Measurements from ENCODE around the gene PCDHA3.
"Not testable (repeated sequence)": the region's sequence is repeated elsewhere in the genome, so short reads cannot be mapped to it uniquely, and the experiment has no call there.

PCDHA3 gene

GRCh38 chr5:140821375-140822280 is 20.8 kb downstream of the PCDHA3 start, which contains the start of gene PCDHA5:
PCDHA5 (plus strand) TSS chr5:140821613.
- DNase-seq, result peak; percentile 27

DNA sequence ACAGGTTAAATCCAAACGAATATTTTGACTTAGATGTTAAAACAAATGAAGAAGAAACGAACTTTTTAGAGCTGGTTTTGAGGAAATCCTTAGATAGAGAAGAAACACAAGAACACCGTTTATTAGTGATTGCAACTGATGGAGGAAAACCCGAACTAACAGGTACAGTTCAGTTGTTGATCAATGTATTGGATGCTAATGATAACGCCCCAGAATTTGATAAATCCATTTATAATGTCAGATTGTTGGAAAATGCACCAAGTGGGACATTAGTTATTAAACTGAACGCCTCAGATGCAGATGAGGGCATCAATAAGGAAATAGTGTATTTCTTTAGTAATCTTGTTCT is 21.4 kb downstream of the PCDHA3 start:
- no peak for DNase-seq

DNA sequence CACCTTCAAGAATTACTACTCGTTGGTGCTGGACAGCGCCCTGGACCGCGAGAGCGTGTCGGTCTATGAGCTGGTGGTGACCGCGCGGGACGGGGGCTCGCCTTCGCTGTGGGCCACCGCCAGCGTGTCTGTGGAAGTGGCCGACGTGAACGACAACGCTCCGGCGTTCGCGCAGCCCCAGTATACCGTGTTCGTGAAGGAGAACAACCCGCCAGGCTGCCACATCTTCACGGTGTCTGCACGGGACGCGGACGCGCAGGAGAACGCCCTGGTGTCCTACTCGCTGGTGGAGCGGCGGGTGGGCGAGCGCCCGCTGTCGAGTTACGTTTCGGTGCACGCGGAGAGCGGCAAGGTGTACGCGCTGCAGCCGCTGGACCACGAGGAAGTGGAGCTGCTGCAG is 22.1 kb downstream of the PCDHA3 start:
- DNase-seq, result not testable (repeated sequence)

DNA sequence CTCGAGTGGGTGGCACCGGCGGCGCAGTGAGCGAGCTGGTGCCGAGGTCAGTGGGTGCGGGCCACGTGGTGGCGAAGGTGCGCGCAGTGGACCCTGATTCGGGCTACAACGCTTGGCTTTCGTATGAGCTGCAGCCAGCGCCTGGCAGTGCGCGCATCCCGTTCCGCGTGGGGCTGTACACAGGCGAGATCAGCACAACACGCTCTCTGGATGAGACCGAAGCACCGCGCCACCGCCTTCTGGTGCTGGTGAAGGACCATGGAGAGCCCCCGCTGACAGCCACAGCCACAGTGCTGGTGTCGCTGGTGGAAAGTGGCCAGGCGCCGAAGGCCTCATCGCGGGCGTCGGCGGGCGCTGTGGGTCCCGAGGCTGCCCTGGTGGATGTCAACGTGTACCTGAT is 22.6 kb downstream of the PCDHA3 start:
- DNase-seq, result no peak

- DNase-seq, result no peak
Measured at GRCh38 chr5:140827704-140828361, 27.0 kb downstream of the PCDHA3 start, which contains the start of gene PCDHA6. PCDHA6 (plus strand) TSS chr5:140827960; CDS start chr5:140828092, 132 bp downstream.

DNA sequence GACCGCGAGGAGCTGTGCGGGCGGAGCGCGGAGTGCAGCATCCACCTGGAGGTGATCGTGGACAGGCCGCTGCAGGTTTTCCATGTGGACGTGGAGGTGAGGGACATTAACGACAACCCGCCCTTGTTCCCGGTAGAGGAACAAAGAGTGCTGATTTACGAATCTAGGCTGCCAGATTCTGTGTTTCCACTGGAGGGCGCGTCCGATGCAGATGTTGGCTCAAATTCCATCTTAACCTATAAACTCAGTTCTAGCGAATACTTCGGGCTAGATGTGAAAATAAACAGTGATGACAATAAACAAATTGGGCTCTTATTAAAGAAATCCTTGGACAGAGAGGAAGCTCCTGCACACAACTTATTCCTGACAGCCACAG is 27.5 kb downstream of the PCDHA3 start:
- DNase-seq, result no peak

GRCh38 chr5:140829511-140830501 is 28.9 kb downstream of the PCDHA3 start:
- not testable (repeated sequence) for DNase-seq

DNA sequence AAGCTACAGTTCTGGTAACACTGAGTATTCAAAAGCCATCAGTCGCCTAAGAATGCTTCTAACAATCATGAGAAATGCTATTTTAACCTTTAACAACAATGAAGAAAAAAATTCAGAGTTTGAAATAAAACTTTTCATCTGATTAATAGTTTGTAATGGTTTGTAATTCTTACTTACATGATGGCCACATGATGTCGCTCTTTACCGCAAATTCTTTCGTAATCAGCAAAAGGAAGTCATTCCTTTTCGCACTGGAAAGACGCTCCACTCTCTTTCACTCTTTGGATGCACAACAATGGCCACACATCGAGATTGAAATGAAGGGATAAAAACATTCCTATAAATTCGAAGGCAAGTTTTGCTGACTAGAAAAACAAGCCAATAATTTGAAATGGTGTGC is 33.1 kb downstream of the PCDHA3 start, which contains the start of gene PCDHA7:
Gene PCDHA7 (plus strand): TSS at position 277 of the 400 bp plus-strand sequence. CDS start 115 bp downstream, at position 392.
- peak; percentile 20 for DNase-seq

GRCh38 chr5:140834439-140835008 is 33.7 kb downstream of the PCDHA3 start:
- DNase-seq, result not testable (repeated sequence)

DNA sequence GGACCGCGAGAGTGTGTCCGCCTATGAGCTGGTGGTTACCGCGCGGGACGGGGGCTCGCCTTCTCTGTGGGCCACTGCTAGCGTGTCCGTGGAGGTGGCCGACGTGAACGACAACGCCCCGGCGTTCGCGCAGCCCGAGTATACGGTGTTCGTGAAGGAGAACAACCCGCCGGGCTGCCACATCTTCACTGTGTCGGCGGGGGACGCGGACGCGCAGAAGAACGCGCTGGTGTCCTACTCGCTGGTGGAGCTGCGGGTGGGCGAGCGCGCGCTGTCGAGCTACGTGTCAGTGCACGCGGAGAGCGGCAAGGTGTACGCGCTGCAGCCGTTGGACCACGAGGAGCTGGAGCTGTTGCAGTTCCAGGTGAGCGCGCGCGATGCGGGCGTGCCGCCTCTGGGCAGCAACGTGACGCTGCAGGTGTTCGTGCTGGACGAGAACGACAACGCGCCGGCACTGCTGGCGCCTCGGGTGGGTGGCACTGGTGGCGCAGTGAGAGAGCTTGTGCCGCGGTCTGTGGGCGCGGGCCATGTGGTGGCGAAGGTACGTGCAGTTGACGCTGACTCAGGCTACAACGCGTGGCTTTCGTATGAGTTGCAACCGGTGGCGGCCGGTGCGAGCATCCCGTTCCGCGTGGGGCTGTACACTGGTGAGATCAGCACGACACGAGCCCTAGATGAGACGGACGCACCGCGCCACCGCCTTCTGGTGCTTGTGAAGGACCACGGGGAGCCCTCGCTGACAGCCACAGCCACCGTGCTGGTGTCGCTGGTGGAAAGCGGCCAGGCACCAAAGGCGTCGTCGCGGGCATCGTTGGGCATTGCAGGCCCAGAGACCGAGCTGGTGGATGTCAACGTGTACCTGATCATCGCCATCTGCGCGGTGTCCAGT is 35.0 kb downstream of the PCDHA3 start:
- DNase-seq, result no peak

GRCh38 chr5:140840978-140841962 is 40.4 kb downstream of the PCDHA3 start, which contains the start of gene PCDHA8:
PCDHA8 (plus strand) TSS chr5:140841187; CDS start chr5:140841322, 135 bp downstream.
- peak; percentile 13 for DNase-seq

DNA sequence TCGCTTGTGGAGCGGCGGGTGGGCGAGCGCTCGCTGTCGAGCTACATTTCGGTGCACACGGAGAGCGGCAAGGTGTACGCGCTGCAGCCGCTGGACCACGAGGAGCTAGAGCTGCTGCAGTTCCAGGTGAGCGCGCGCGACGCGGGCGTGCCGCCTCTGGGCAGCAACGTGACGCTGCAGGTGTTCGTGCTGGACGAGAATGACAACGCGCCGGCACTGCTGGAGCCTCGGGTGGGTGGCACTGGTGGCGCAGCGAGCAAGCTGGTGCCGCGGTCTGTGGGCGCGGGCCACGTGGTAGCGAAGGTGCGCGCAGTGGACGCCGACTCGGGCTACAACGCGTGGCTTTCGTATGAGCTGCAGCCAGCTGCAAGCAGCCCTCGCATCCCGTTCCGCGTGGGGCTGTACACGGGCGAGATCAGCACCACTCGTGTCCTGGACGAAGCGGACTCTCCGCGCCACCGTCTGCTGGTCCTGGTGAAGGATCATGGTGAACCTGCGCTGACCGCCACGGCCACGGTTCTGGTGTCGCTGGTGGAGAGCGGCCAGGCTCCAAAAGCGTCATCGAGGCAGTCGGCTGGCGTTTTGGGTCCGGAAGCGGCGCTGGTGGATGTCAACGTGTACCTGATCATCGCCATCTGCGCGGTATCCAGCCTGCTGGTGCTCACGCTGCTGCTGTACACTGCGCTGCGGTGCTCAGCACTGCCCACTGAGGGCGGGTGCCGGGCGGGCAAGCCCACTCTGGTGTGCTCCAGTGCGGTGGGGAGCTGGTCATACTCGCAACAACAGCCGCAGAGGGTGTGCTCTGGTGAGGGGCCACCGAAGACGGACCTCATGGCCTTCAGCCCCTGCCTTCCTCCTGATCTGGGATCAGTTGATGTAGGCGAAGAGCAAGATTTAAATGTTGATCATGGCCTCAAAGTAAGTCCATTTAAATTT is 42.2 kb downstream of the PCDHA3 start:
- DNase-seq, result no peak

DNA sequence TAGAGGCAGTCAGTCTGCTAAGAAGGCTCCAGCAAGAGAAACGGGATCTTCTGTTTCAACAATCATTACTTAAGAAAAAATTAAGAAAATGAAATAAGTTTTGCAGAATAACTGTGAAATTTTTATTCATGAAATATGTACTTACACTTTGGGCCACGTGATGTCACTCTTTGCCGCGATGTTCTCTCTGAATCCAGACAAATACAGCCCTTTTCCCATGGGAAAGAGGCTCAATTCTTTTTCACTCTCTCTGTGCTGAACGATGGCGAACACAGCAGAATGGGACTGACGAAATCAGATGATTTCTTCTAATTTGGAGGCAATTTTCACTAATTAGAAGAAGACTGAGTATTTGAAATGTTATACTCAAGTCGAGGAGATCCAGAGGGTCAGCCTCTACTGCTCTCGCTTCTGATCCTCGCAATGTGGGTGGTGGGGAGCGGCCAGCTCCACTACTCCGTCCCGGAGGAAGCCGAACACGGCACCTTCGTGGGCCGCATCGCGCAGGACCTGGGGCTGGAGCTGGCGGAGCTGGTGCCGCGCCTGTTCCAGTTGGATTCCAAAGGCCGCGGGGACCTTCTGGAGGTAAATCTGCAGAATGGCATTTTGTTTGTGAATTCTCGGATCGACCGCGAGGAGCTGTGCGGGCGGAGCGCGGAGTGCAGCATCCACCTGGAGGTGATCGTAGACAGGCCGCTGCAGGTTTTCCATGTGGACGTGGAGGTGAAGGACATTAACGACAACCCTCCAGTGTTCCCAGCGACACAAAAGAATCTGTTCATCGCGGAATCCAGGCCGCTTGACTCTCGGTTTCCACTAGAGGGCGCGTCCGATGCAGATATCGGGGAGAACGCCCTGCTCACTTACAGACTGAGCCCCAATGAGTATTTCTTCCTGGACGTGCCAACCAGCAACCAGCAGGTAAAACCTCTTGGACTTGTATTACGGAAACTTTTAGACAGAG is 47.6 kb downstream of the PCDHA3 start, which contains the start of gene PCDHA9:
Gene PCDHA9 (plus strand): TSS at position 244 of the 964 bp plus-strand sequence. CDS start 114 bp downstream, at position 358.
- DNase-seq, result peak; percentile 5

GRCh38 chr5:140849831-140850634 is 49.2 kb downstream of the PCDHA3 start:
- DNase-seq, result not testable (repeated sequence)

All from EL (cell line).